K562 (cell line): Measurements from ENCODE around the gene ARHGAP4. TPM values are rescaled to one million over a fixed set of nuclear protein-coding genes. Genes with fewer than 3 reads are reported as not detected.

Experiments
- CHD7 ChIP-seq: fragments of 200-600 bp; sonication (generic); IDR thresholded peaks from one replicate; pipeline ENCODE4 v1.6.1; 2012; ENCODE audit warnings: mild to moderate bottlenecking, low read depth, low read length, inconsistent platforms
- ID3 ChIP-seq, 2 experiments: fragments of 250-450 bp in 1 of 2; fragments of 450-650 bp in 1 of 2; sonication (Bioruptor Pico) in 1 of 2; IDR thresholded peaks; 2 replicates each; pipeline versions ENCODE4 v1.6.1 to v1.8.0; 2016 to 2021; ENCODE audit warnings: mild to moderate bottlenecking in 2 of 2, moderate library complexity in 2 of 2, missing compliant biosample characterization in 1 of 2, missing genetic modification characterization in 1 of 2
- KLF1 ChIP-seq: fragments of 450-650 bp; IDR thresholded peaks from 2 replicates; pipeline ENCODE4 v1.6.1; 2016; ENCODE audit warnings: missing genetic modification characterization, missing compliant biosample characterization
- NFYB ChIP-seq: IDR thresholded peaks from 2 replicates; pipeline ENCODE4 v1.6.1; 2011; ENCODE audit warnings: mild to moderate bottlenecking, moderate library complexity; ENCODE audit not compliant: insufficient read length; ENCODE audit errors: extremely low read depth
- SAP30 ChIP-seq: fragments of 200-600 bp; sonication (generic); IDR thresholded peaks from 2 replicates; pipeline ENCODE4 v1.6.1; 2012; ENCODE audit warnings: borderline replicate concordance, low read depth, mild to moderate bottlenecking, moderate library complexity, low read length, control low read depth, inconsistent platforms; ENCODE audit not compliant: insufficient read depth, poor library complexity, severe bottlenecking
- SIN3A ChIP-seq, 2 experiments: fragments of 150-350 bp in 1 of 2; IDR thresholded peaks; 2 replicates each; pipeline ENCODE4 v1.6.1; 2011 to 2016; ENCODE audit warnings: borderline replicate concordance in 2 of 2, low read depth in 2 of 2, low read length in 2 of 2, mild to moderate bottlenecking in 2 of 2, moderate library complexity in 2 of 2; ENCODE audit not compliant: control insufficient read depth in 1 of 2
- ZNF165 ChIP-seq: fragments of 250-450 bp; sonication (Bioruptor Pico); IDR thresholded peaks from 2 replicates; pipeline ENCODE4 v1.4.0; 2020; ENCODE audit warnings: borderline replicate concordance
- polyA plus RNA-seq, 8 experiments: library from polyadenylated mRNA; depleted of rRNA in 4 of 8; stranded (reverse) in 5 of 8; unstranded in 3 of 8; fragments of >200 nt; fragmentation: Nextera tagmentation in 2 of 8; fragmentation: Illumina TruSeq in 1 of 8; extraction: Ambion mirVana in 2 of 8; extraction: Trizol in 1 of 8; gene quantifications; 2 replicates each; pipeline versions ENCODE4 v1.2.1 to v1.2.3, GENCODE V29; 2011 to 2014; ENCODE audit warnings: inconsistent platforms in 1 of 8, missing spikeins in 1 of 8
- total RNA-seq, 7 experiments: library from RNA; depleted of rRNA in 6 of 7; stranded (reverse); fragments of >200 nt in 6 of 7; fragmentation: Illumina TruSeq in 2 of 7; extraction: Trizol in 2 of 7; gene quantifications; 2 replicates each; pipeline versions ENCODE4 v1.2.1 to v1.2.3, GENCODE V29; 2011 to 2021; ENCODE audit warnings: low replicate concordance in 1 of 7
- TF ChIP-seq, protein P1 (sequence below): fragments of 250-450 bp; sonication (Bioruptor Pico); IDR thresholded peaks from 2 replicates; pipeline ENCODE4 v1.5.0; 2021
- TF ChIP-seq, protein P2 (sequence below): IDR thresholded peaks from 2 replicates; pipeline ENCODE4 v1.6.1; 2011; ENCODE audit not compliant: insufficient read length; ENCODE audit errors: extremely low read depth

ARHGAP4 gene
- total and polyA plus RNA-seq, 9 of the 15 experiments (the other 6 are each of a cell fraction or from before 2014, with no cell fraction given): 0.30 to 81.8 (median 13.5) TPM

- TF ChIP-seq SAP30 (no peak), KLF1 (no peak), NFYB (no peak), CHD7 (no peak), SIN3A (IDR thresholded peaks at IDR 0.05; ENCODE audit: borderline replicate concordance in 2 of 2, control insufficient read depth in 1 of 2, low read depth in 2 of 2, low read length in 2 of 2) (no peak), ZNF165 (CRISPR knock-in tag) (no peak), ID3 (CRISPR knock-in tag; IDR thresholded peaks at IDR 0.05) (no peak), ID3 (tag; IDR thresholded peaks at IDR 0.05) (no peak)
- TF ChIP-seq, protein P1, sequence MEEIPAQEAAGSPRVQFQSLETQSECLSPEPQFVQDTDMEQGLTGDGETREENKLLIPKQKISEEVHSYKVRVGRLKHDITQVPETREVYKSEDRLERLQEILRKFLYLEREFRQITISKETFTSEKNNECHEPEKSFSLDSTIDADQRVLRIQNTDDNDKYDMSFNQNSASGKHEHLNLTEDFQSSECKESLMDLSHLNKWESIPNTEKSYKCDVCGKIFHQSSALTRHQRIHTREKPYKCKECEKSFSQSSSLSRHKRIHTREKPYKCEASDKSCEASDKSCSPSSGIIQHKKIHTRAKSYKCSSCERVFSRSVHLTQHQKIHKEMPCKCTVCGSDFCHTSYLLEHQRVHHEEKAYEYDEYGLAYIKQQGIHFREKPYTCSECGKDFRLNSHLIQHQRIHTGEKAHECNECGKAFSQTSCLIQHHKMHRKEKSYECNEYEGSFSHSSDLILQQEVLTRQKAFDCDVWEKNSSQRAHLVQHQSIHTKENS (CRISPR knock-in tag): no peak
- TF ChIP-seq, protein P2, sequence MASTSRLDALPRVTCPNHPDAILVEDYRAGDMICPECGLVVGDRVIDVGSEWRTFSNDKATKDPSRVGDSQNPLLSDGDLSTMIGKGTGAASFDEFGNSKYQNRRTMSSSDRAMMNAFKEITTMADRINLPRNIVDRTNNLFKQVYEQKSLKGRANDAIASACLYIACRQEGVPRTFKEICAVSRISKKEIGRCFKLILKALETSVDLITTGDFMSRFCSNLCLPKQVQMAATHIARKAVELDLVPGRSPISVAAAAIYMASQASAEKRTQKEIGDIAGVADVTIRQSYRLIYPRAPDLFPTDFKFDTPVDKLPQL: no peak
Measured at GRCh38 chrX:153947009-153947769, 21.1 kb upstream of the ARHGAP4 start (continued).
